Dendritic cell treated with granulocyte-macrophage colony-stimulating factor and Interleukin-4, amounts not matched to agents 40 ng/mL and 50 ng/mL, for 4 days (primary cell): Measurements from ENCODE around the gene CDIPT.

Experiments used
- H3K27ac Mint-ChIP-seq: one replicate; pipeline ENCODE4 v1.8.0; 2022; ENCODE audit warnings: mild to moderate bottlenecking, mixed read lengths
- H3K27me3 Mint-ChIP-seq: one replicate; pipeline ENCODE4 v1.8.0; 2022; ENCODE audit warnings: mild to moderate bottlenecking, mixed read lengths
- H3K36me3 Mint-ChIP-seq: one replicate; pipeline ENCODE4 v1.8.0; 2022; ENCODE audit warnings: low read depth, mixed read lengths
- H3K4me1 Mint-ChIP-seq: one replicate; pipeline ENCODE4 v1.8.0; 2022; ENCODE audit warnings: low read depth, mixed read lengths
- H3K4me3 Mint-ChIP-seq: one replicate; pipeline ENCODE4 v1.8.0; 2022; ENCODE audit warnings: mild to moderate bottlenecking, moderate library complexity, mixed read lengths
- H3K9me3 Mint-ChIP-seq: one replicate; pipeline ENCODE4 v1.8.0; 2022; ENCODE audit warnings: mixed read lengths
- intact Hi-C: fragments of 100-400 bp; cut with micrococcal nuclease; formaldehyde crosslinking; loops from one replicate; pipeline ENCODE4 v1.15.0; 2022

CDIPT gene

DNA sequence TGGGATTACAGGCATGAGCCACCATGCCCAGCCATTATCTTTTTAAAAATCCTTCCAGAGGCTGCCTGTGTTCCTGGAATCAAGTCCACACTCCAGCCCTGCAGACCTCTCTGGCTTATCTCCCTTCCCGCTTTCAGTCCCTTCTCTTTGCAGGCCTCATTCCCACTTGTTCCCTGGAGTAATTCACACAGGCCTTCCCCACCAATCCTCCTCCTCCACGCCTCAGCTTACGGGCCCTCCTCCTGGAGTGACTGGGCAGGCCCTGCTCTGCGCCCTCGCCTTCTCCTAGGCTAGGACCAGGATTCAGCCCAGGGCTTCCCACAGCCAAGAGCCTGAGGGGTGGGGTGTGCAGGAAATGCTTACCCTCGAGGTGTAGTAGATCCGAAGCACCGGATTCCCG lies 2.8 kb downstream of the CDIPT start:
- Mint-ChIP-seq H3K4me1 (peaks cover 29% of the 10 kb centered on the region), H3K9me3 (no peaks in the 10 kb centered on the region), H3K4me3 (no peak overlapping the region), H3K36me3 (peaks cover 49% of the 10 kb centered on the region), H3K27me3 (no peaks in the 10 kb centered on the region), H3K27ac (no peak overlapping the region)
- intact Hi-C loops = loop anchor here (5.0 kb wide), 1 partner anchor 38 kb away; the partner anchor contains the start of gene MVP

DNA sequence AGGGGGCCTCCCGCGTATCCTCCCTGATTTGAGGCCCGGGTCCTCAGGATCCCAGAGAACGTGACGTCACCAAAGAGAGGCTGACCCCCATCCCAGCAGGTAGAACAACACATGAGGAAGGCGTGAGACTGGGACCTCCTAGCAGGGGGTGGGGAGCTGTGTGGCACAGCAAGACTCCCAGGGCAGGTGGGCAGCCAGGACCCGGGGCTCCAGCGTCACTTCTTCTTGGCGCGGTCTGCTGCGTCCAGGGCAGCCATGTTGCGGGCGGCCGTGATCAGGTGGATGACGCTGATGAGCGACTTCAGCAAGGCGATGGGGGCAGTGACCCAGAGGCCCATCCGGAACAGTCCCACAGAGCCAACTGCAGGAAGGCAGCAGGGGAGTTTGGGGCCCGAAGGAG lies 4.1 kb downstream of the CDIPT start:
- intact Hi-C loops = no loop called here
- no peak overlapping the region for H3K27ac Mint-ChIP-seq

DNA sequence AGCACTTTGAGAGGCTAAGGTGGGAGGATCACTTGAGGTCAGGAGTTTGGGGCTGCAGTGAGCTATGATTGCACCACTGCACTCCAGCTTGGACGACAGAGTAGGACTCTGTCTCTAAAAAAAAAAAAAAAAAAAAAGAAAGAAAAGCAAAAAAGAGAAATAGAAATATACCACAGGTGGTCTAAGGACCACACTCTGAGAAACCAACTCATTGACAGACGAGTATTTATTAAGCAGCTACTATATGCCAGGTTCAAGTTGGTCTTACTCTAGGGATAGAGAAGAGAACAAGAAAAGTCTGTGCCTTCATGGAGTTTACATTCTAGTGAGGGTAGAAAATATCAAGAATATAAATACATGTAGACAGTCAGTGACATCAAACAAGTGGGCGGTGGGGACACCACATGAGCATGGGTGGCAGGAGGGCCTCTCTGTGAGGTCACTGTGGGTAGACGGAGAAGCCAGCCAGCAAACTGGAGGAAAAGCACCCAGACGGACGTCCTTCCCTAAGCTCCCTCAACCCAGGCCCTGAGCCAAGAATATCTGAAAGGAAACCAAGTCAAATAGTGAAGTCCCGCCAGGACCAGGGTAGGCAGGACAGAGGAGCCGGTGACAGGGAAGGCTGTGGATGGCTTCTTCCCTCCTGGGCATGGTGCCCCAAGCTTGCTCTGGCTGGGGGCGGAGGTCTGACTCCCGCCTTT lies 4.7 kb downstream of the CDIPT start:
- Mint-ChIP-seq H3K36me3 (peaks cover 49% of the 10 kb centered on the region), H3K9me3 (no peaks in the 10 kb centered on the region), H3K27me3 (no peaks in the 10 kb centered on the region), H3K4me1 (peaks cover 22% of the 10 kb centered on the region), H3K4me3 (no peak overlapping the region), H3K27ac (no peak overlapping the region)
- intact Hi-C loops = no loop called here

More for the DNA sequence above, 4.1 kb downstream of the CDIPT start:
- Mint-ChIP-seq H3K9me3 (no peaks in the 10 kb centered on the region), H3K4me3 (no peak overlapping the region), H3K4me1 (peaks cover 29% of the 10 kb centered on the region), H3K36me3 (peaks cover 49% of the 10 kb centered on the region), H3K27me3 (no peaks in the 10 kb centered on the region)

DNA sequence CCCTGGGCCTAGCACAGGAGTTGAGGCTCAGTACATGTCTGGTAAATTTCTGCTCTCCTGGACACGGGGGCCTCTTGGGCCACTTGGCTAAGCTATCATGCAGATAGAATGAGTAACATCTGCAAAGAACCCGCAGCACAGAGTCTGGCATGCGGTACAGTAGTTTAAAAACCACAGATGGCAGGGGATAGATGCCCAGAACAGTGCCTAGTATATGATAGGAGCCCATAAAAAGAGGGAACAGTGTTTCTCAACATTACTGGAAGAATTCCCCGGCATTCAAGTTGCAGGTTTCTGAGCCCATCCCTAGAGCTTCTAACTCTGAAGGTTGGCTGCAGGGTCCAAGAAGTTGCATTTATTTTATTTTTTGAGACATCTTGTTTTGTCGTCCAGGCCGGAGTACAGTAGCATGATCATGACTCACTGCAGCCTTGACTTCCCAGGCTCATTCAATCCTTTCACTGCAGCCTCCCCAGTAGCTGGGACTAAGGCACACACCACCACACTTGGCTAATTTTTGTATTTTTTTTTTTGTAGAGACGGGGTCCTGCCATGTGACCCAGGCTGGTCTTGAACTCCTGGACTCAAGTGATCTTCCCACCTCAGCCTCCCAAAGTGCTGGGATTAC lies 5.8 kb downstream of the CDIPT start:
- no peak overlapping the region for H3K4me3 Mint-ChIP-seq
- H3K9me3 Mint-ChIP-seq = no peaks in the 10 kb centered on the region
- H3K36me3 Mint-ChIP-seq = peaks cover 43% of the 10 kb centered on the region
- no peaks in the 10 kb centered on the region for H3K27me3 Mint-ChIP-seq
- H3K4me1 Mint-ChIP-seq = peaks cover 16% of the 10 kb centered on the region
- no peak overlapping the region for H3K27ac Mint-ChIP-seq
- intact Hi-C loops = no loop called here

DNA sequence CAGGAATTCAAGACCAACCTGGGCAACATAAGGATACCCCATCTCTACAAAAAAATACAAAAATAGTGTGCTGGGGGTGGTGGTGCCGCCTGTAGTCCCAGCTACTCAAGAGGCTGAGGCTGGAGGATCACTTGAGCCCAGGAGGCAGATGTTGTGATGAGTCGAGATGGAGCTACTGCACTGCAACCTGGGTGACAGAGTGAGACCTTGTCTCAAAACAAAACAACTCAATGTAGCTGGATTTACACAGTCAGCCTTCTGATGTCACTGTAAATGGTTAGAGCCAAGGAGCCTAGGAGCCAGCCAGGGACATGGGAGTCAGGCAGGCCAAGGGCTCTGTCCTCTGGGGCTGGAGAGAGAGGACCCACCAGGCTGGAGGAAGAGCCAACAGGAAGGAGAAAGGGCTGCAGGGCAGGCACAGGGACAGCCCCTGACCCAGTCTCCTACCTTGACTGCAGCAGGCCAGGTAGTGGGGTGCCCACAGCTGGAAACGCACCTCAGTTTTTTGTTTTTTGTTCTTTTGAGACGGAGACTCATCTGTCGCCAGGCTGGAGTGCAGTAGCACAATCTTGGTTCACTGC lies 8.4 kb downstream of the CDIPT start:
- Mint-ChIP-seq H3K4me3 (no peak overlapping the region), H3K27ac (peak overlapping the region; percentile 36), H3K27me3 (no peaks in the 10 kb centered on the region), H3K9me3 (no peaks in the 10 kb centered on the region), H3K36me3 (peaks cover 35% of the 10 kb centered on the region), H3K4me1 (peaks cover 14% of the 10 kb centered on the region)
- intact Hi-C loops = no loop called here

DNA sequence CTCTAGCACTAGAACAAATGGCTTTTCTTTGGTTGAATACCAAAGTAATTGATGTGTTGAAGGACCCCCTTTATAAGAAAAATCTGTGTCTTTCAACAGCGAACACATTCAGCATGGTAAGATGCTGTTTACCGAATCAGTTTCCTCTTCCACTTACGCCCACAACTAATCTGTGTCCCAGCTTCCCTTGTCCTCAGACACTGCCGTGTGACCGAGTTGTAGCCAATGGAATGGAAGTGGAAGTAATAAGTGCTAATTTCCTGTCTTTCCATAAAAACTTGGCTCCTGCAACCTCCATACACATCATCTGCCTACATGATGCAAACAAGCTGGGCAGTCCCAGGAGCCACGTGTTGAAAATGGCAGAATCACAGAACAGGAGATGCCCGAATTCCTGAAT lies 10.4 kb downstream of the CDIPT start:
- Mint-ChIP-seq H3K27me3 (no peaks in the 10 kb centered on the region), H3K4me3 (no peak overlapping the region), H3K4me1 (peaks cover 14% of the 10 kb centered on the region), H3K9me3 (no peaks in the 10 kb centered on the region), H3K36me3 (peaks cover 35% of the 10 kb centered on the region), H3K27ac (no peak overlapping the region)
- intact Hi-C loops = no loop called here

DNA sequence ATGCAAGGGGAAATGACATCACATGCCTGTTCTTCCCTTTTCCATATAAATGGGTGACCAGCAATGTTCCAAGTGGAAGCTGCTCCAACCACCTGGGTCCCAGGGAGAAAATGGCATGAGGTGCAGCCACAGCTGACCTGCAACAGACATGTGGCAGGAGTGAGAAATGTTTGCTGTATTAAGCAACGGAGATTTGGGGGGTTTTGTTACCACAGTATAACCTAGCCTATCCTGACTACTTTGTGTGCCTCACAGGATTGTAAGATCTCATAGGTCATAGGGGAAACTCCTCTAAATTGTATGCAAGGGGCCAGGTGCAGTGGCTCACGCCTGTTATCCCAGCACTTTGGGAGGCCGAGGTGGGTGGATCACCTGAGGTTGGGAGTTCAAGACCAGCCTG lies 12.0 kb downstream of the CDIPT start:
- H3K36me3 Mint-ChIP-seq = peaks cover 50% of the 10 kb centered on the region
- no peaks in the 10 kb centered on the region for H3K9me3 Mint-ChIP-seq
- no peaks in the 10 kb centered on the region for H3K27me3 Mint-ChIP-seq
- no peak overlapping the region for H3K27ac Mint-ChIP-seq
- H3K4me3 Mint-ChIP-seq = no peak overlapping the region
- H3K4me1 Mint-ChIP-seq = peaks cover 14% of the 10 kb centered on the region
- intact Hi-C loops = no loop called here

DNA sequence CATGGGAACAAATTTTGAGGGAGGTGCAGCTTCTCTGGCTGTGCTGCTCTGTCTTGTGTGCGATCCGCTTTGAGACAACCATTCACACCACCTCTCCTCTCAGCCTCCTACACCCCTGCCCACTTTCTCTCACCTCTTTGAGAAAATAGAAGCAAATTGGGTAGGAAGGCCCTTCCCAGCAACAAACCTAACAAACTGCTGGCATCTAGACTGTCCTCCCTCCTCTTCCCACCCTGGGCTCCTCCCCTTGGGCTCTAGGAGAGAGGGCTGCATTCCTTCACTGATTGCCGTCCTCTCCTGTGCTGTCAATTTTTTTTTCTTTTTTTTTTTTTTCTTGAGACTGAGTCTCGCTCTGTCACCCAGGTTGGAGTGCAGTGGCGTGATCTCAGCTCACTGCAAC lies 13.5 kb downstream of the CDIPT start:
- intact Hi-C loops = loop anchor here (2.0 kb wide), 1 partner anchor 157 kb away; no protein-coding TSS in a partner anchor
- no peak overlapping the region for H3K27ac Mint-ChIP-seq
- peaks cover 65% of the 10 kb centered on the region for H3K36me3 Mint-ChIP-seq
- no peak overlapping the region for H3K4me3 Mint-ChIP-seq
- peaks cover 14% of the 10 kb centered on the region for H3K4me1 Mint-ChIP-seq
- H3K9me3 Mint-ChIP-seq = no peaks in the 10 kb centered on the region
- H3K27me3 Mint-ChIP-seq = no peaks in the 10 kb centered on the region

DNA sequence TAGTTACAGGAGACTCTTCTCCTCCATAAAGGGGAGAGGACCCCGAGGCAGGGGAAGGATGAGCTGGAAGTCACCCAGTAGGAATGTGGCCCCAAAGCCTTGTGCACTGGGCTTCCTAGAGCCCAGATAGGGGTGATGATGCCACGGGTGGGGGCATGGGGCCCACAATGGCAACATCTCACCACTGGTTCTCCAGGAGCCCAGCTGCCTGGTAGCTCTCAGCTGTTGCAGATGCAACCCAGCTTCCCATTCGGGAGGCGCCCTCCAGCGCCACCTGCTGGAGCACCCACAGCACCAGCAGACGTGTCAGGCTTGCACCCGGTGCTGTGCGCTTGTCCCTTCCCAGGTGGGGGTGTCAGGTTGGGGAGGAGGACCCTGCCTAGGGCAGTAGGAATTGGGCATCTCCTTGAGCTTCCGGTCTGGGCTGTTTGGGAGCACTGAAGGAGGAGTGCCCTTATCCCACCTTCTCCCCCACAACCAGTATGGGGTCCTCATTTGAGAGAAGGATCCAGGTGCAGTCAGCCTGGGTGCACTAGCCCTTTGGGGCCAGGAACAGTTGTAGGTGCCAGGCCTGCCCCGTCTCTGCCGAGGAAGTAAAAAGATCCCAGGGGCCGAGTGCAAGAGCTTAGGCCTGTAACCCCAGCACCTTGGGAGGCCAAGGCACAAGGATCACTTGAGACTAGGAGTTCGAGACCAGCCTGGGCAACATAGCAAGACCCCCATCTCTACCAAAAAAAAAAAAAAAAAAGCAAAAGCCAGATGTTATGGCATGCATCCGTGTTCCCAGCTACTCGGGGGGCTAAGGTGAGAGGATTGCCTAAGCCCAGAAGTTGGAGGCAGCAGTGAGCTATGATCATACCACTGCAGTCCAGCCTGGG lies 14.4 kb downstream of the CDIPT start:
- Mint-ChIP-seq H3K4me1 (peaks cover 14% of the 10 kb centered on the region), H3K27me3 (no peaks in the 10 kb centered on the region), H3K27ac (no peak overlapping the region), H3K4me3 (no peak overlapping the region), H3K9me3 (no peaks in the 10 kb centered on the region), H3K36me3 (peaks cover 73% of the 10 kb centered on the region)
- intact Hi-C loops = loop anchor here (2.0 kb wide), 1 partner anchor 156 kb away; no protein-coding TSS in a partner anchor

DNA sequence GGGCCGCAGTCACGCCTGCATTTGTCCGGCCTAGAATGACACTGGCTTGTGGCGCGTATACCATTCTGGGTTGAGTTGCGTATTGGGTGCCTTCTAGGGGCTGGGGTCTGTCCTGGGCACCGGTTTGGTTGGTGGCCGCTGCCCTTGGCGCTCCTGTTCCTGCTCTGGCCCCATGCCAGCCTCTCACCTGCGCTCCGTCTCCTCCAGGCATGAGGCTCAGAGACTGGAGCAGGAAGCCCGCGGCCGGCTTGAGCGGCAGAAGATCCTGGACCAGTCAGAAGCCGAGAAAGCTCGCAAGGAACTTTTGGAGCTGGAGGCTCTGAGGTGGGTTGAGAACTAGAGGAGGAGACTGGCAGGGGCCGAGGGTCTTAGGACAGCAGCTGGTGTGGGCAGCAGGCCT lies 17.4 kb downstream of the CDIPT start:
- Mint-ChIP-seq H3K27ac (no peak overlapping the region), H3K36me3 (peaks cover 100% of the 10 kb centered on the region), H3K4me1 (peaks cover 18% of the 10 kb centered on the region), H3K27me3 (no peaks in the 10 kb centered on the region), H3K4me3 (no peak overlapping the region), H3K9me3 (no peaks in the 10 kb centered on the region)
- intact Hi-C loops = no loop called here

DNA sequence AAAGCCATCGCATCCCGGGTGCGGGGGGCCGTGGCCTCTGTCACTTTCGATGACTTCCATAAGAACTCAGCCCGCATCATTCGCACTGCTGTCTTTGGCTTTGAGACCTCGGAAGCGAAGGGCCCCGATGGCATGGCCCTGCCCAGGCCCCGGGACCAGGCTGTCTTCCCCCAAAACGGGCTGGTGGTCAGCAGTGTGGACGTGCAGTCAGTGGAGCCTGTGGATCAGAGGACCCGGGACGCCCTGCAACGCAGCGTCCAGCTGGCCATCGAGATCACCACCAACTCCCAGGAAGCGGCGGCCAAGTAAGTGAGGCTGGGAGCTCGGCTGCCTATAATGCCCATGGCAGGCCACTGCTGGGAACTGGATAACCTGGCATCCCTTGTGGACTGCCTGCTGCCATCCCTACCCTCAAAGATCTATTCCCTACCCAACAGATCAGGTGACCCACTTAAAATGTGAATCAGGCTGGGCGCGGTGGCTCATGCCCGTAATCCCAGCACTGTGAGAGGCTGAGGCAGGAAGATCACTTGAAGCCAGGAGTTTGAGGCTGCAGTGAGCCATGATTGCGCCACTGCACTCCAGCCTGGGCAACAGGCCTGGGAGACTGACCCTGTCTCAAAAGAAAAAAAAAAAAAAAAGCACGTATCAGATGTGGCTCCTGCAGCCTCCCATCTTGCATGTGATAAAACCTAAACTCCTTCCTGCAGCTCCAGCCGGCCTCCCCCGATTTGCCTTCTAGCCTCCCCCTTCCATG lies 18.3 kb downstream of the CDIPT start:
- no peaks in the 10 kb centered on the region for H3K27me3 Mint-ChIP-seq
- H3K9me3 Mint-ChIP-seq = no peaks in the 10 kb centered on the region
- no peak overlapping the region for H3K27ac Mint-ChIP-seq
- no peak overlapping the region for H3K4me3 Mint-ChIP-seq
- intact Hi-C loops = no loop called here
- peaks cover 100% of the 10 kb centered on the region for H3K36me3 Mint-ChIP-seq
- peaks cover 10% of the 10 kb centered on the region for H3K4me1 Mint-ChIP-seq

DNA sequence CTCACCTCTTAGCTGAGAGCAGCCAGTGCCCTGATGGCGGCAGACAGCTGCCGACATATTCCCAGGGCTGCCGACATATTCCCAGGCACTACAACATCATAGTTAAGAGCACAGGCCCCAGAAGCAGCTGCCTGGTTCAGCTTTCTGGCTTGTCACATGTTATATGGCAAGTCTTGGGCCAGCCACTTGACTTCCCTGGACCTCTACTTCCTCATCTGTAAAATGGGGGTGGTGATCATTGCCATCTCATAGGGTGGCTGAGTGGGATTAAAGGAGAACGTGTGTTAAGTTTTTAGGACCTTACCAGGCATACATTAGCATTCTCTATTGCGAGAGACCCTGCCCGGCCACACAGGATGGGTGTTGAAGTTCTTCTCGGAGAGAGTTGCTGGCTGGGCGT lies 19.1 kb downstream of the CDIPT start:
- H3K27ac Mint-ChIP-seq = no peak overlapping the region
- H3K4me1 Mint-ChIP-seq = peaks cover 10% of the 10 kb centered on the region
- no peak overlapping the region for H3K4me3 Mint-ChIP-seq
- no peaks in the 10 kb centered on the region for H3K27me3 Mint-ChIP-seq
- H3K36me3 Mint-ChIP-seq = peaks cover 100% of the 10 kb centered on the region
- intact Hi-C loops = no loop called here
- H3K9me3 Mint-ChIP-seq = no peaks in the 10 kb centered on the region

DNA sequence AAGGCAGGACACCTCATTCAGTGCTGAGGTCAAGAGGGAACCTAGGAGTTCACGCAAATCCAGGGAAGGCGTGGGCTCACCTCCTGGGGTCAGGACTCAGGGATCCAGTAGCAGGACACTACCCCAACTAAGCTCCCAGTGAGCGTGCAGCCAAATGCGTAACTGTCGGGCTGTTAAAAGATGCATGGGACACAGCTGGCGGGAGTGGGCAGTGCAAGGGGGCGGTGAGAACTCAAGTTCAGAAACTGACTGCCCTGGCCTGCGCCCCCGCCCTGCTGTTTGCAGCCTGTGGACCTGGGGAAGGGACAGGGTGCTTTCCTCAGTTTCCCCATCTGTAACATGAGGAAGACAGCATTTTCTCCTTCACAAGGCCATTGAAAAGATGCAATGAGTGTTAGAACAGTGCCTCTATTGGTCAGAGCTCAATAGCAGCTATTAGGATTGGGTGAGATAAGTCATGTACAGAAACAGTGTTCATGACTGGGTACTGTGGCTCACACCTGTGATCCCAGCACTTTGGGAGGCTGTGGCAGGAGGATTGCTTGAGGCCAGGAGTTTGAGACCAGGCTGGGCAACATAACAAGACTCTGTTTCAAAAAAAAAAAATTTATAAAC lies 20.2 kb downstream of the CDIPT start:
- Mint-ChIP-seq H3K4me1 (peaks cover 10% of the 10 kb centered on the region), H3K27me3 (no peaks in the 10 kb centered on the region), H3K9me3 (no peaks in the 10 kb centered on the region), H3K4me3 (no peak overlapping the region), H3K27ac (peak overlapping the region; percentile 52), H3K36me3 (peaks cover 100% of the 10 kb centered on the region)
- intact Hi-C loops = no loop called here
